ENCODE results near the gene SCNN1A.

DNA sequence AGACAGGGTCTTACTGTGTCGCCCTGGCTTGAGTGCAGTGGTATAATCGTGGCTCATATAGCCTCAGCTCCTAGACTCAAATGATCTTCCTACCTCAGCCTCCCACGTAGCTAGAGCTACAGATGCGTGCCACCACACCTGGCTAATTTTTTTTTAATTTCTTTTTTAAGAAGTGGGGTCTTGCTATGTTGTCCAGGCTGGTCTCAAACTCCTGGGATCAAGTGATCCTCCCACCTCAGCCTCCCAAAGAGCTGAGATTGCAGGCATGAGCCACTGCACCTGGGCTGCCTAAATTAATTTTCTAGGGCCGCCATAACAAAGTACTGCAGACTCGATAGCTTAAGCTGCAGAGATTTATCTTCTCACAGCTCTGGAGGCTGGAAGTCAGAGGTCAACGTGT is 17.7 kb upstream of the SCNN1A start:
- TF ChIP-seq, protein P1, sequence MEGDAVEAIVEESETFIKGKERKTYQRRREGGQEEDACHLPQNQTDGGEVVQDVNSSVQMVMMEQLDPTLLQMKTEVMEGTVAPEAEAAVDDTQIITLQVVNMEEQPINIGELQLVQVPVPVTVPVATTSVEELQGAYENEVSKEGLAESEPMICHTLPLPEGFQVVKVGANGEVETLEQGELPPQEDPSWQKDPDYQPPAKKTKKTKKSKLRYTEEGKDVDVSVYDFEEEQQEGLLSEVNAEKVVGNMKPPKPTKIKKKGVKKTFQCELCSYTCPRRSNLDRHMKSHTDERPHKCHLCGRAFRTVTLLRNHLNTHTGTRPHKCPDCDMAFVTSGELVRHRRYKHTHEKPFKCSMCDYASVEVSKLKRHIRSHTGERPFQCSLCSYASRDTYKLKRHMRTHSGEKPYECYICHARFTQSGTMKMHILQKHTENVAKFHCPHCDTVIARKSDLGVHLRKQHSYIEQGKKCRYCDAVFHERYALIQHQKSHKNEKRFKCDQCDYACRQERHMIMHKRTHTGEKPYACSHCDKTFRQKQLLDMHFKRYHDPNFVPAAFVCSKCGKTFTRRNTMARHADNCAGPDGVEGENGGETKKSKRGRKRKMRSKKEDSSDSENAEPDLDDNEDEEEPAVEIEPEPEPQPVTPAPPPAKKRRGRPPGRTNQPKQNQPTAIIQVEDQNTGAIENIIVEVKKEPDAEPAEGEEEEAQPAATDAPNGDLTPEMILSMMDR (conservative IDR thresholded peaks at IDR 0.05 in 1 of 2, IDR thresholded peaks at IDR 0.05 in 1 of 2; ENCODE audit: low read depth in 1 of 2, low read length in 2 of 2): no peak
- TF ChIP-seq EZH2 (IDR thresholded peaks at IDR 0.05; ENCODE audit: low read length, missing control alignments): no peak
